Stimulated activated CD4-positive, alpha-beta T cell treated with anti-CD3 and anti-CD28 coated beads, Interleukin-1b, Interleukin-23, amount 100 ng/mL, for 4 hours (primary cell): ENCODE results near the gene PPIL3.

Experiments
- DNase-seq, 2 donors: peaks; one replicate each; pipeline ENCODE4 v3.0.0-alpha.2; 2020; ENCODE audit warnings: low read depth in 2 of 2

The PPIL3 gene

DNA sequence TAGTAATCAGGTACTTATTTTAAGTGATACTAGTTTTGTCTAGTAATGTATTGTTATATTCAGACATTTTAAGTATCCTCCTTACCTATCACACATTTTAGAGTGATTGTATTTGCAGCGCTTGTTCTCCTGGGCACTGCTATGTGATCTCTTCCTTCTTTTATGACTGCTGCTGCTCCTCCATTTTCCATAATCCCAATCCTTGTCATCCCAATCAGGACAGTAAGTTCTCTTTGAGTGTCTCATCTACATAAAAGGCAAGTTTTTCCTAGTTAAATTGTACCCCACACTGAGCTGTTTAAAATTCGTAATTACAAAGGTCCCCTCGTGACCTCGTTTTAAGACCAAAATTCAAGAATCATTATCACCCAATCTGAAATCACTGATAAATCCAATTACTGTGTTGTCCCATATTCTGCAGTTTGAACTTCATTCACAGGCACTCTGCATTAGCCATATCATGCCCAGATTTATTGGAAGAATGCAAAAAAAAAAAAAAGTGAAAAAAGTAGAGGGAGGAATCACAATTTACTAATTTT is 27.2 kb downstream of the PPIL3 start:
- DNase-seq = no peak

DNA sequence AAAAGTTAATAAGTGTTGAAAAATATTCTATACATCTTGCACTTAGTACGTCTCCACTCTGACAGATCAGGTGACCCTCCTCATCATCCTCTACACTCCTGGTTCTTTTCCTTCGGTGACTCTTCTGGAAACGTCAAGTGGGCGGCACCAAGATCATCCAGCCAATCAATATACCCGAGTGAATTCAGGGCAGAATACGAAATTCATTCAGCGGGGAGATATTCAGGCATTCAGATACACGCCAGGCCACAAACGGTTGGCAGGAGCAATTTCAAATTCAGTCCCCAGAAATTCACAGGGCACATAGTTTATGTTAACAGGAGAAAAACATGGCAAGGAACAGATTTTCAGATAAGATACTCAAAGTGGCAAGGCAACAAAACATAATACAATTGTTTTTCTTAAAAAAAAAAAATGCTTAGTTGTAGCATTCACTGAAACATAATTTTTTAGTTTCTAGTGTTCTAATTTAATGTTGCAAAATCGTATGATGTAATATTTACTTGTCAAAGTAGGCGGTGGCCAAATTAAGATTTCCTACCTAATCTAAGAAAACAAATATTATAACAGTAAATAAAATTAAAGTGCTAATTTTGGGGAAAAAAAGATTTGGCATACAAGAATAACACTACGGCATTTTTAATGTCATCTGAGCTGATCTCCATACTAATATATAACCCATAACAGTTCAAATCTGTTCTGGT is 28.6 kb downstream of the PPIL3 start:
- DNase-seq = no peak

GRCh38 chr2:200856806-200857205 is 32.1 kb downstream of the PPIL3 start:
- no peak for DNase-seq

- no peak for DNase-seq
Observed at GRCh38 chr2:200852605-200853004, 36.3 kb downstream of the PPIL3 start.

- DNase-seq = no peak
Observed at GRCh38 chr2:200851398-200852248, 37.3 kb downstream of the PPIL3 start.

GRCh38 chr2:200850512-200851256 is 38.2 kb downstream of the PPIL3 start:
- no peak for DNase-seq

DNA sequence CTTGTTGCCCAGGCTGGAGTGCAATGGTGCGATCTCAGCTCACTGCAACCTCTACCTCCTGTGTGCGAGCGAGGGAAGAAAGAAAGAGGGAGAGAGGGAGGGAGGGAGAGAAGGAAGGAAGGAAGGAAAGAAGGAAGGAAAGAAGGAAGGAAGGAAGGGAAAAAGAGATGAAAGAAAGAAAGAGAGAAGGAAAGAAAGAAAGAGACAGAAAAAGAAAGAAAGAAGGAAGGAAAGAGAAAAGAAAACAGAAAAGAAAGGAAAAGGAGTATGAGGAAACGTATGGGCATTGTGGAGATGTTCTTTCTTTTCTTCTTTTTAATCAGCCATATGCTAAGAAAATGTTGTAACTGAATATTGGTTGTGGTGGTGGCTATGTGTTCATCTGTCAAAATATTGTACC is 40.9 kb downstream of the PPIL3 start:
- DNase-seq = no peak

GRCh38 chr2:200847269-200847668 is 41.6 kb downstream of the PPIL3 start:
- no peak for DNase-seq

DNA sequence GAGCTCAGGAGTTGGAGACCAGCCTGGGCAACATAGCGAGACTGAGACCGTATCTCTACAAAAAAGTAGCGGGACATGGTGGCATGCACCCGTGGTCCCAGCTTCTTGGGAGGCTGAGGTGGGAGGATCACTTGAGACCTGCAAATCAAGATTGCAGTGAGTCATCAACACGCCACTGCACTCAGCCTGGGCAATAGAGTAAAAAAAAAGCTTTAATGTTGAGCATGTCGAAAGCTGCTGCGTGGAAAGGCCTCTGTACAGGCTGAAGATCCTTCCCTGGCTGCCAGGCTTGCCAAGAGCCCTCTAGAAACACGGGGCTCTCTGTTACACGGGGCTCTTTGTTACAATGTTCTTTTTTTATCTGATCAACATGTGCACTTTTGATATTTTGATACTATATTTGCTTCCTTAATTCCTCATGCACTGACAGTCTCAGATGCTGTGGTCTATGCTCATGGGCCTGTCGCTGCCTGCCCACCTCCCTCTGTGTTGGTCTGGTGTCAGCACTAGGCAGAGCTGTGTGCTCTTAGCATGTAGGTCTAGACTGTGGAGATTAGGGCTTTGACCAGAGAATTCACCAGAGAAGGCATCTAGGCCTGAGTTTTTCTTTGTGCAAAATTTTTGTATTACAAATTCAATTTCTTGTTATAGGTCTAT is 43.1 kb downstream of the PPIL3 start:
- no peak for DNase-seq

DNA sequence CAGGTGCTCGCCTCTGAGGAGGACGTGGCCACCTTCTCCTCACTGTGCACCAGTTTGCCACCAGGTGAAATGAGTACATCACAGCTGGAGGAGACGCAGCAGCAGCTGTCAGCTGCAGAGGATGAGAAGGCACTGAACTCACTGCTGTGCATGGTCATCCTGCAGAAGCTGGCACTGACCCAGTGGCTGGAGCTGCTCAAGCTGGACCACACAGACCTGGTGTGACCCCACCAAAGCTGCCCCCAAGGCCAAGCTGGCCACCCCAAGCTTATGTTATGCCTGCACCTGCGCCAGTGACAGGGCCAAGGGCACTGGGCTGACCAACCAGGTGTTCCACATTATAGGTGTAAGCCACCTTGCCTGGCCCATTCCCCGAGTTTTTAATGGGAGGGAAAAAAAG is 43.7 kb downstream of the PPIL3 start:
- DNase-seq = no peak

- DNase-seq = no peak
Observed at GRCh38 chr2:200843993-200844948, 44.6 kb downstream of the PPIL3 start.

DNA sequence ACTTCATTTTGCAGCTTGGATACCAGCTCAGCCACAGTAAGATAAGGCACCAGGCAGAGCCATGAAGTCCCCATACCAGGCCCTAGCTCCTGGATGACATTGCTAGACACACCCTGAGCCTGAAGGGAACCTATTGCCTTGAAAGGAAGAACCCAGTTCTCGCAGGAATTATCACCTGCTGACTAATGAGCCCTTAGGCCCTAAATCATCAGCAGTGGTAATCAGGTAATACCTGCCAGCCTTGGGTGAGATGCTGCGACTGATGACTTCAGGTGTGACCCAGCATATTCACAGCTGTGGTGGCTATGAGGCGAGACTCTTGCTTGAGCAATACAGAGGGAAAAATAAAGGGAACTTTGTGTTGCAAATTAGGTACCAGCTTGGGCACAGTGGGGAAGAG is 49.4 kb downstream of the PPIL3 start:
- DNase-seq = no peak

- DNase-seq = no peak
Observed at GRCh38 chr2:200834701-200835100, 54.2 kb downstream of the PPIL3 start.

- no peak for DNase-seq
Observed at GRCh38 chr2:200829258-200829655, 59.6 kb downstream of the PPIL3 start.

DNA sequence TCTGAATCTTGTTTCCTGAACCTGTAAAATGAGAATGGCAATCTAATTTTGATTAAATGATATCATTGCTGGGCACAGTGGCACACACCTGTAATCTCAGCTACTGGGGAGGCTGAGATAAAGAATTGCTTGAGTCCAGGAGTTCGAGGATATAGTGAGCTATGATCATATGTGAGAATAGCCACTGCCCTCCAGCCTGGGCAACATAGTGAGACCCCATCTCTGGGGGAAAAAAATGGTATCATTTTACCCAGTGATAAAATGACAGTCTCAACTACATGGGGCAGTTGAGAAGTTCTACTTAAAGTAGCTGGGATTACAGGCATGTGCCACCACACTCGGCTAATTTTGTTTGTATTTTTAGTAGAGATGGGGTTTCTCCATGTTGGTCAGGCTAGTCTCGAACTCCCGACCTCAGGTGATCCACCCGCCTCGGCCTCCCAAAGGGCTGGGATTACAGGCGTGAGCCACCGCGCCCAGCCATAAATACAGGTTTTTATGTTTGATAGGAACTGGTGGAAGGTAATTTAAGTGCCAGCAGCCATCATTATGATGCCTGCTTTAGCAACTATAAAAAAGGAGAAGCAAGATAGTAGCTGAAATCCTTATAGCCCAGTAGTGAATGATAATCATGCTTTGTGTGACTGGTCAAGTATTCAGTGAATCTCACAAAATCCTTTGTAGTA is 60.2 kb downstream of the PPIL3 start:
- no peak for DNase-seq

DNA sequence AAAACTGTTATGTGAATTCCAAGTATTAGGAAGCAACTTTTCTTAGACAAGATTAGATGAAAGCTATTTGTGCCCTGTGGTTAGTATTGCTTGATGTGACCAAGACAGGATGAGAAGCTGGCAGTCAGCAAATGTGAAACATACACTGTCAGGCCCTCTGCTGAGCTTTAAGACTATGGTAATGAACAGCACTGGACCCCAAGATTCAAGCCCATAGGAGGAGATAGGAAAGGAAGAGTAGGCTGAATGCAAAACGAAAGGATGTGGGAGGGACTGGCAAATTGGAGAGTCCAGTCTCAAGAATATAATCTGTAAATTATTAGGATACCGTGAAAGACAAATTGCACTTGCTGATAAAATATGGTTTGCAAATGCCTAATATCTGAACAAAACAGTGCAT is 60.8 kb downstream of the PPIL3 start:
- no peak for DNase-seq

GRCh38 chr2:200821686-200822245 is 67.1 kb downstream of the PPIL3 start:
- no peak for DNase-seq
